Measurements from ENCODE around the gene TMEM236.

TMEM236 gene

GRCh38 chr10:17833656-17834055, 81.7 kb downstream of the TMEM236 start:
- DNase-seq, result no peak

GRCh38 chr10:17835688-17836087, 83.7 kb downstream of the TMEM236 start:
- no peak for DNase-seq

- DNase-seq, result no peak
Measured at GRCh38 chr10:17836942-17837341, 84.9 kb downstream of the TMEM236 start.

- DNase-seq, result no peak
Measured at GRCh38 chr10:17838080-17838648, 86.2 kb downstream of the TMEM236 start.

GRCh38 chr10:17841050-17841449, 89.0 kb downstream of the TMEM236 start:
- DNase-seq, result no peak

- DNase-seq, result no peak
Measured at GRCh38 chr10:17842641-17843040, 90.6 kb downstream of the TMEM236 start.

- DNase-seq, result peak; percentile 1
Measured at GRCh38 chr10:17847585-17848296, 95.7 kb downstream of the TMEM236 start.

GRCh38 chr10:17848646-17849045, 96.6 kb downstream of the TMEM236 start:
- DNase-seq, result no peak

Measured in NCI-H1092 treated with DMSO at 0.1 percent for 48 hours (cell line).